SK-N-SH (cell line): ENCODE data around the gene ESRRG. TPM values are rescaled to one million over a fixed set of nuclear protein-coding genes. Genes with fewer than 3 reads are reported as not detected.
A peak's percentile ranks its signal among the peaks of the same experiment; 100 is the strongest.

Experiments
- CHD2 ChIP-seq: fragments of 150-350 bp; IDR thresholded peaks from 2 replicates; pipeline ENCODE4 v1.6.1; 2018; ENCODE audit warnings: low read length; ENCODE audit not compliant: partially characterized antibody
- ELF1 ChIP-seq: IDR thresholded peaks from 2 replicates; pipeline ENCODE4 v1.4.0; 2012
- FOSL2 ChIP-seq: IDR thresholded peaks from 2 replicates; pipeline ENCODE4 v1.4.0; 2012; ENCODE audit warnings: low read depth, mild to moderate bottlenecking, moderate library complexity, borderline replicate concordance
- FOXJ3 ChIP-seq: sonication (generic); formaldehyde crosslinking; IDR thresholded peaks from 2 replicates; pipeline ENCODE4 v1.5.1; 2020; ENCODE audit warnings: mild to moderate bottlenecking, missing genetic modification reagents
- JUND ChIP-seq: IDR thresholded peaks from 2 replicates; pipeline ENCODE4 v1.4.0; 2012
- MXI1 ChIP-seq: IDR thresholded peaks from 2 replicates; pipeline ENCODE4 v1.6.1; 2012; ENCODE audit warnings: mild to moderate bottlenecking, low read depth, low read length, improper control_type of control experiment
- NFIC ChIP-seq: IDR thresholded peaks from 2 replicates; pipeline ENCODE4 v1.4.0; 2012; ENCODE audit warnings: borderline replicate concordance
- NRF1 ChIP-seq: IDR thresholded peaks from 2 replicates; pipeline ENCODE4 v1.6.1; 2012; ENCODE audit warnings: low read depth, mild to moderate bottlenecking, low read length
- POLR2AphosphoS5 ChIP-seq: IDR thresholded peaks from 2 replicates; pipeline ENCODE4 v1.6.1; 2012; ENCODE audit warnings: low read depth, low read length
- RFX5 ChIP-seq: IDR thresholded peaks from 2 replicates; pipeline ENCODE4 v1.6.1; 2012; ENCODE audit warnings: mild to moderate bottlenecking, improper control_type of control experiment, low read length
- RXRA ChIP-seq: IDR thresholded peaks from 2 replicates; pipeline ENCODE4 v1.4.0; 2012; ENCODE audit warnings: low read depth, mild to moderate bottlenecking, borderline replicate concordance
- SIN3A ChIP-seq: IDR thresholded peaks from 2 replicates; pipeline ENCODE4 v1.6.1; 2012; ENCODE audit warnings: low read depth, mild to moderate bottlenecking, low read length, moderate library complexity, borderline replicate concordance
- SMC3 ChIP-seq: IDR thresholded peaks from 2 replicates; pipeline ENCODE4 v1.6.1; 2012; ENCODE audit warnings: low read depth, low read length, improper control_type of control experiment
- TAF1 ChIP-seq: IDR thresholded peaks from 2 replicates; pipeline ENCODE4 v1.6.1; 2012; ENCODE audit warnings: low read depth, mild to moderate bottlenecking, low read length, moderate library complexity, borderline replicate concordance
- TCF12 ChIP-seq: IDR thresholded peaks from 2 replicates; pipeline ENCODE4 v1.4.0; 2012
- YY1 ChIP-seq: IDR thresholded peaks from 2 replicates; pipeline ENCODE4 v1.4.0; 2012; ENCODE audit warnings: low read depth, mild to moderate bottlenecking
- polyA plus RNA-seq, 3 experiments: library from polyadenylated mRNA; depleted of rRNA; stranded (reverse); fragments of >200 nt; gene quantifications; 2 replicates each; pipeline ENCODE4 v1.2.3, GENCODE V29; 2012
- TF ChIP-seq, protein P1 (sequence below): fragments of 150-350 bp; IDR thresholded peaks from 2 replicates; pipeline ENCODE4 v1.6.1; 2016; ENCODE audit warnings: mild to moderate bottlenecking, low read depth, low read length
- TF ChIP-seq, protein P2 (sequence below): IDR thresholded peaks from 2 replicates; pipeline ENCODE4 v1.4.0; 2012; ENCODE audit warnings: low read depth
- TF ChIP-seq, protein P3 (sequence below): IDR thresholded peaks from 2 replicates; pipeline ENCODE4 v1.4.0; 2012; ENCODE audit warnings: low read depth, borderline replicate concordance
- TF ChIP-seq, protein P4 (sequence below): IDR thresholded peaks from 2 replicates; pipeline ENCODE4 v1.6.1; 2012; ENCODE audit warnings: mild to moderate bottlenecking, low read depth, low read length, moderate library complexity
- TF ChIP-seq, protein P5 (sequence below): IDR thresholded peaks from 2 replicates; pipeline ENCODE4 v1.4.0; 2012; ENCODE audit warnings: low read depth, borderline replicate concordance

Gene ESRRG
- polyA plus RNA-seq, 1 of the 3 experiments (the other 2 are of a cell fraction): 0.26 TPM

DNA sequence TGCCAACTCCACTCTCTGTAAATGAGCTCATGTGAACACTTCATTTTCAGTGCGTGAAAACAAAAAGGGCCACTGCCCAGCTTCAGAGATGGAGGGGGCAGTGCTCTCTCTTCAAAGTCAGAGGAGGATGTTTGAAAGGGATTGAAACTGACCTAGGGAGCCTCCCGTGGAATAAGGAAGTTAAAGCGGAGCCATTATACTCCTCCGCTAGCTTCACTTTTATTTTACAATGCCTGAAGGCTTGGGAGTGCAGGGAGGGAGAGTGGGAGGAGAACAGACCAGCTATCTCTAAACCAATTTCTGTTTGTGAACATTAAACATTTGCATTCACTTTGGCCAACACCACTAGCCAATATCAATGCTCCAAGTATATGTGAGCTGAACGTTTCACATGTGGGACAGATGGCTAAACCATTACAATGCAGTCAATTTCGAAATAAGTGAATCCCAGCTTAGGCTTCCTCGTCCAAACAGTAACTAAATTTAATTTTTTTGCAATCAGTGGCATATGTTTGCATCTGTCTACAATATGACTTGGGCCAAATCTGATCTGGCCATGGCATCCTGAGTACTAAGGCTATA, 126.9 kb downstream of the ESRRG start (continued):
- TF ChIP-seq RXRA: no peak
- TF ChIP-seq ELF1: no peak
- TF ChIP-seq FOXJ3: peak; percentile 83
- no peak; the same call in 1 of the 2 replicates for TF ChIP-seq SMC3
- TF ChIP-seq, protein P1, sequence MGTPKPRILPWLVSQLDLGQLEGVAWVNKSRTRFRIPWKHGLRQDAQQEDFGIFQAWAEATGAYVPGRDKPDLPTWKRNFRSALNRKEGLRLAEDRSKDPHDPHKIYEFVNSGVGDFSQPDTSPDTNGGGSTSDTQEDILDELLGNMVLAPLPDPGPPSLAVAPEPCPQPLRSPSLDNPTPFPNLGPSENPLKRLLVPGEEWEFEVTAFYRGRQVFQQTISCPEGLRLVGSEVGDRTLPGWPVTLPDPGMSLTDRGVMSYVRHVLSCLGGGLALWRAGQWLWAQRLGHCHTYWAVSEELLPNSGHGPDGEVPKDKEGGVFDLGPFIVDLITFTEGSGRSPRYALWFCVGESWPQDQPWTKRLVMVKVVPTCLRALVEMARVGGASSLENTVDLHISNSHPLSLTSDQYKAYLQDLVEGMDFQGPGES: no peak
- peak; percentile 40 for TF ChIP-seq TCF12
- TF ChIP-seq, protein P2, sequence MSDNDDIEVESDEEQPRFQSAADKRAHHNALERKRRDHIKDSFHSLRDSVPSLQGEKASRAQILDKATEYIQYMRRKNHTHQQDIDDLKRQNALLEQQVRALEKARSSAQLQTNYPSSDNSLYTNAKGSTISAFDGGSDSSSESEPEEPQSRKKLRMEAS: no peak
- TF ChIP-seq, protein P3, sequence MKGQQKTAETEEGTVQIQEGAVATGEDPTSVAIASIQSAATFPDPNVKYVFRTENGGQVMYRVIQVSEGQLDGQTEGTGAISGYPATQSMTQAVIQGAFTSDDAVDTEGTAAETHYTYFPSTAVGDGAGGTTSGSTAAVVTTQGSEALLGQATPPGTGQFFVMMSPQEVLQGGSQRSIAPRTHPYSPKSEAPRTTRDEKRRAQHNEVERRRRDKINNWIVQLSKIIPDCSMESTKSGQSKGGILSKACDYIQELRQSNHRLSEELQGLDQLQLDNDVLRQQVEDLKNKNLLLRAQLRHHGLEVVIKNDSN: no peak
- TF ChIP-seq, protein P4, sequence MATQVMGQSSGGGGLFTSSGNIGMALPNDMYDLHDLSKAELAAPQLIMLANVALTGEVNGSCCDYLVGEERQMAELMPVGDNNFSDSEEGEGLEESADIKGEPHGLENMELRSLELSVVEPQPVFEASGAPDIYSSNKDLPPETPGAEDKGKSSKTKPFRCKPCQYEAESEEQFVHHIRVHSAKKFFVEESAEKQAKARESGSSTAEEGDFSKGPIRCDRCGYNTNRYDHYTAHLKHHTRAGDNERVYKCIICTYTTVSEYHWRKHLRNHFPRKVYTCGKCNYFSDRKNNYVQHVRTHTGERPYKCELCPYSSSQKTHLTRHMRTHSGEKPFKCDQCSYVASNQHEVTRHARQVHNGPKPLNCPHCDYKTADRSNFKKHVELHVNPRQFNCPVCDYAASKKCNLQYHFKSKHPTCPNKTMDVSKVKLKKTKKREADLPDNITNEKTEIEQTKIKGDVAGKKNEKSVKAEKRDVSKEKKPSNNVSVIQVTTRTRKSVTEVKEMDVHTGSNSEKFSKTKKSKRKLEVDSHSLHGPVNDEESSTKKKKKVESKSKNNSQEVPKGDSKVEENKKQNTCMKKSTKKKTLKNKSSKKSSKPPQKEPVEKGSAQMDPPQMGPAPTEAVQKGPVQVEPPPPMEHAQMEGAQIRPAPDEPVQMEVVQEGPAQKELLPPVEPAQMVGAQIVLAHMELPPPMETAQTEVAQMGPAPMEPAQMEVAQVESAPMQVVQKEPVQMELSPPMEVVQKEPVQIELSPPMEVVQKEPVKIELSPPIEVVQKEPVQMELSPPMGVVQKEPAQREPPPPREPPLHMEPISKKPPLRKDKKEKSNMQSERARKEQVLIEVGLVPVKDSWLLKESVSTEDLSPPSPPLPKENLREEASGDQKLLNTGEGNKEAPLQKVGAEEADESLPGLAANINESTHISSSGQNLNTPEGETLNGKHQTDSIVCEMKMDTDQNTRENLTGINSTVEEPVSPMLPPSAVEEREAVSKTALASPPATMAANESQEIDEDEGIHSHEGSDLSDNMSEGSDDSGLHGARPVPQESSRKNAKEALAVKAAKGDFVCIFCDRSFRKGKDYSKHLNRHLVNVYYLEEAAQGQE: no peak
- no peak for TF ChIP-seq JUND
- no peak for TF ChIP-seq TAF1
- TF ChIP-seq RFX5: no peak
- TF ChIP-seq, protein P5, sequence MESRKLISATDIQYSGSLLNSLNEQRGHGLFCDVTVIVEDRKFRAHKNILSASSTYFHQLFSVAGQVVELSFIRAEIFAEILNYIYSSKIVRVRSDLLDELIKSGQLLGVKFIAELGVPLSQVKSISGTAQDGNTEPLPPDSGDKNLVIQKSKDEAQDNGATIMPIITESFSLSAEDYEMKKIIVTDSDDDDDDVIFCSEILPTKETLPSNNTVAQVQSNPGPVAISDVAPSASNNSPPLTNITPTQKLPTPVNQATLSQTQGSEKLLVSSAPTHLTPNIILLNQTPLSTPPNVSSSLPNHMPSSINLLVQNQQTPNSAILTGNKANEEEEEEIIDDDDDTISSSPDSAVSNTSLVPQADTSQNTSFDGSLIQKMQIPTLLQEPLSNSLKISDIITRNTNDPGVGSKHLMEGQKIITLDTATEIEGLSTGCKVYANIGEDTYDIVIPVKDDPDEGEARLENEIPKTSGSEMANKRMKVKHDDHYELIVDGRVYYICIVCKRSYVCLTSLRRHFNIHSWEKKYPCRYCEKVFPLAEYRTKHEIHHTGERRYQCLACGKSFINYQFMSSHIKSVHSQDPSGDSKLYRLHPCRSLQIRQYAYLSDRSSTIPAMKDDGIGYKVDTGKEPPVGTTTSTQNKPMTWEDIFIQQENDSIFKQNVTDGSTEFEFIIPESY: no peak
- no peak for TF ChIP-seq NFIC
- no peak for TF ChIP-seq FOSL2
- no peak for TF ChIP-seq YY1
- TF ChIP-seq SIN3A: no peak
- TF ChIP-seq NRF1: no peak
- peak; percentile 69 for TF ChIP-seq CHD2
- TF ChIP-seq MXI1: peak; percentile 66; the same call in 1 of the 2 replicates
- peak; percentile 22; the same call in 1 of the 2 replicates for TF ChIP-seq POLR2AphosphoS5
